ENCODE results near the gene WDR73. TPM values are rescaled to one million over a fixed set of nuclear protein-coding genes. Genes with fewer than 3 reads are reported as not detected.

WDR73 gene
- total RNA-seq, 2 experiments from 2014 or later: 21.6 to 25.2 TPM

GRCh38 chr15:84600687-84601554 is 53.2 kb downstream of the WDR73 start, which contains the start of gene ZSCAN2:
TSS of gene ZSCAN2 (plus strand) at chr15:84601009. CDS start at chr15:84603928, 2,919 bp downstream.
- ChIA-PET CTCF (interaction anchor here (0.5 to 1.6 kb wide), 8 partner anchors 10 to 327 kb away, joined by 3 to 6 read pairs (median 3); partner anchors contain the start of gene NMB), POLR2A (interaction anchor here (0.5 to 1.1 kb wide), 3 partner anchors 31 to 146 kb away, joined by 3 to 6 read pairs (median 4); no protein-coding TSS in a partner anchor)

- CTCF ChIA-PET: interaction anchor here (1.2 to 1.6 kb wide), 4 partner anchors 24 to 328 kb away, joined by 3 read pairs; no protein-coding TSS in a partner anchor
- POLR2A ChIA-PET: interaction anchor here (0.8 kb wide), 1 partner anchor 54 kb away, joined by 3 read pairs; no protein-coding TSS in a partner anchor
Observed at GRCh38 chr15:84600331-84600686, 53.8 kb downstream of the WDR73 start.

GRCh38 chr15:84599906-84600305 is 54.2 kb downstream of the WDR73 start:
- ChIA-PET CTCF (interaction anchor here (1.2 to 2.2 kb wide), 6 partner anchors 29 to 328 kb away, joined by 3 to 8 read pairs (median 3); no protein-coding TSS in a partner anchor), POLR2A (interaction anchor here (0.6 to 0.8 kb wide), 2 partner anchors 54 to 391 kb away, joined by 3 to 4 read pairs; no protein-coding TSS in a partner anchor)

- ChIA-PET CTCF (interaction anchor here (0.8 to 2.2 kb wide), 7 partner anchors 28 to 151 kb away, joined by 3 to 8 read pairs (median 3); partner anchors contain the start of gene WDR73), POLR2A (interaction anchor here (0.6 kb wide), 2 partner anchors 33 to 59 kb away, joined by 3 to 4 read pairs; partner anchors contain the start of gene NMB)
Observed at GRCh38 chr15:84598993-84599392, 55.1 kb downstream of the WDR73 start.

GRCh38 chr15:84598250-84598649 is 55.8 kb downstream of the WDR73 start:
- POLR2A ChIA-PET: interaction anchor here (0.6 kb wide), 2 partner anchors 34 to 60 kb away, joined by 3 to 4 read pairs; partner anchors contain the start of gene NMB

GRCh38 chr15:84597296-84597695 is 56.8 kb downstream of the WDR73 start:
- POLR2A ChIA-PET: interaction anchor here (0.6 kb wide), 1 partner anchor 805 kb away, joined by 3 read pairs; no protein-coding TSS in a partner anchor
- CTCF ChIA-PET: no interaction called here

More at GRCh38 chr15:84598250-84598649, 55.8 kb downstream of the WDR73 start:
- CTCF ChIA-PET: interaction anchor here (0.8 to 2.2 kb wide), 4 partner anchors 10 to 138 kb away, joined by 3 to 8 read pairs (median 4); no protein-coding TSS in a partner anchor

GRCh38 chr15:84595660-84596059 is 58.4 kb downstream of the WDR73 start:
- ChIA-PET CTCF (no interaction called here), POLR2A (no interaction called here)

- ChIA-PET POLR2A (interaction anchor here (0.5 to 0.6 kb wide), 2 partner anchors 42 to 108 kb away, joined by 4 to 5 read pairs; no protein-coding TSS in a partner anchor), CTCF (interaction anchor here (0.7 to 1.5 kb wide), 2 partner anchors 69 to 334 kb away, joined by 3 to 4 read pairs; no protein-coding TSS in a partner anchor)
Observed at GRCh38 chr15:84594617-84595290, 59.3 kb downstream of the WDR73 start.

- POLR2A ChIA-PET: no interaction called here
- CTCF ChIA-PET: interaction anchor here (1.2 kb wide), 1 partner anchor 9 kb away, joined by 3 read pairs; the partner anchor contains the start of gene ZSCAN2
Observed at GRCh38 chr15:84591815-84592214, 62.3 kb downstream of the WDR73 start.

GRCh38 chr15:84590406-84590805 is 63.7 kb downstream of the WDR73 start:
- CTCF ChIA-PET: interaction anchor here (1.2 kb wide), 1 partner anchor 11 kb away, joined by 3 read pairs; the partner anchor contains the start of gene ZSCAN2
- POLR2A ChIA-PET: no interaction called here

Other genes with a start within 250 kb of the WDR73 start
- gene ZSCAN2, start 53.3 kb downstream of the WDR73 start, total RNA-seq: 10 to 100 TPM; 13.1 TPM
- 1 to 10 TPM; 4.0 to 4.2 TPM for gene NMB, start 3.9 kb upstream of the WDR73 start, total RNA-seq
- 100 to 1,000 TPM; 126 to 129 TPM for gene SEC11A, start 61.9 kb upstream of the WDR73 start, total RNA-seq
- gene ZNF592, start 94.3 kb upstream of the WDR73 start, total RNA-seq: 10 to 100 TPM; 29.6 to 30.0 TPM
- gene ALPK3, start 163.1 kb upstream of the WDR73 start, total RNA-seq: under 1 TPM; 0.06 to 0.08 TPM
- gene SLC28A1, start 230.4 kb upstream of the WDR73 start, total RNA-seq: not detected

Measured in activated CD8-positive, alpha-beta memory T cell treated with anti-CD3 and anti-CD28 coated beads for 36 hours (primary cell).